IMR-90 (cell line): Measurements from ENCODE around the gene PLRG1. TPM values are rescaled to one million over a fixed set of nuclear protein-coding genes. Genes with fewer than 3 reads are reported as not detected.

Source experiments
- ATAC-seq: fragments of 200-7000 bp; cut with Tn5 transposase; 2 replicates; pipeline ENCODE4 v1.9.1; 2020; ENCODE audit warnings: low read depth, mild to moderate bottlenecking, moderate library complexity
- BruUV-seq: library from RNA; stranded (reverse); fragments of 400-500 nt; replicated peaks from 2 replicates; lab custom pipeline; 2021; lab: Mats Ljungman, UMichigan
- CTCF ChIA-PET: fragments of 300-600 bp; formaldehyde crosslinking; extraction: SDS; loops from one replicate; lab custom pipeline; 2021; ENCODE audit warnings: antibody characterized with exemption; lab: Yijun Ruan, JAX
- POLR2A ChIA-PET: fragments of 300-600 bp; sonication (Branson Sonifier 250); formaldehyde crosslinking; loops from one replicate; lab custom pipeline; 2022; ENCODE audit warnings: antibody characterized with exemption; ENCODE audit not compliant: unreplicated experiment; lab: Charles Lee
- DNase-seq: peaks from one replicate; pipeline ENCODE4 v3.0.0; 2013
- H2AFZ ChIP-seq: replicated peaks from 2 replicates; pipeline ENCODE3; 2013; ENCODE audit warnings: low read length, mild to moderate bottlenecking; ENCODE audit not compliant: poor library complexity
- H2AK5ac ChIP-seq: 2 replicates; pipeline ENCODE4 v1.6.1; 2013; ENCODE audit warnings: low read depth, low read length, inconsistent platforms
- H2AK9ac ChIP-seq: replicated peaks from 2 replicates; pipeline ENCODE3; 2013; ENCODE audit warnings: mild to moderate bottlenecking, low read depth, low read length, moderate library complexity; ENCODE audit not compliant: poor library complexity
- H2BK120ac ChIP-seq: 2 replicates; pipeline ENCODE4 v1.6.1; 2013; ENCODE audit warnings: low read depth, low read length, inconsistent platforms
- H2BK15ac ChIP-seq: 3 replicates; pipeline ENCODE4 v1.6.1; 2013; ENCODE audit warnings: low read depth, low read length, inconsistent platforms
- H2BK20ac ChIP-seq: 2 replicates; pipeline ENCODE4 v1.6.1; 2013; ENCODE audit warnings: low read depth, mild to moderate bottlenecking, inconsistent platforms, low read length, moderate library complexity
- H2BK5ac ChIP-seq: 2 replicates; pipeline ENCODE4 v1.6.1; 2013; ENCODE audit warnings: mild to moderate bottlenecking, low read depth, low read length, inconsistent platforms; ENCODE audit not compliant: poor library complexity, severe bottlenecking
- H3K14ac ChIP-seq: replicated peaks from 2 replicates; pipeline ENCODE4 v1.6.1; 2013; ENCODE audit warnings: low read depth, low read length, inconsistent platforms
- H3K18ac ChIP-seq: 2 replicates; pipeline ENCODE4 v1.6.1; 2013; ENCODE audit warnings: low read depth, low read length, control low read depth
- H3K23ac ChIP-seq: 2 replicates; pipeline ENCODE4 v1.6.1; 2013; ENCODE audit warnings: low read depth, low read length, inconsistent platforms
- H3K27ac ChIP-seq: 2 replicates; pipeline ENCODE4 v1.5.1; 2013; ENCODE audit warnings: mild to moderate bottlenecking, control low read depth, low read length; ENCODE audit not compliant: insufficient read depth
- H3K27me3 ChIP-seq: 2 replicates; pipeline ENCODE4 v1.6.1; 2013; ENCODE audit warnings: low read length; ENCODE audit not compliant: control insufficient read depth, insufficient read depth
- H3K36me3 ChIP-seq: 2 replicates; pipeline ENCODE4 v1.6.1; 2013; ENCODE audit warnings: low read length, mixed read lengths; ENCODE audit not compliant: control insufficient read depth, insufficient read depth
- H3K4ac ChIP-seq: 2 replicates; pipeline ENCODE4 v1.6.1; 2013; ENCODE audit warnings: low read depth, low read length, inconsistent platforms
- H3K4me1 ChIP-seq: 2 replicates; pipeline ENCODE4 v1.6.1; 2013; ENCODE audit warnings: low read length, mixed read lengths; ENCODE audit not compliant: control insufficient read depth, insufficient read depth
- H3K4me2 ChIP-seq: 2 replicates; pipeline ENCODE4 v1.6.1; 2013; ENCODE audit warnings: low read depth, mild to moderate bottlenecking, control low read depth, low read length, moderate library complexity
- H3K4me3 ChIP-seq: 2 replicates; pipeline ENCODE4 v1.5.1; 2013; ENCODE audit warnings: low read depth, mild to moderate bottlenecking, control low read depth, low read length, moderate library complexity; ENCODE audit not compliant: insufficient read depth
- H3K56ac ChIP-seq: 2 replicates; pipeline ENCODE4 v1.6.1; 2013; ENCODE audit warnings: low read length, inconsistent platforms; ENCODE audit not compliant: insufficient read depth; ENCODE audit errors: extremely low read depth
- H3K79me1 ChIP-seq, 2 experiments: 2 replicates each; pipeline ENCODE4 v1.6.1; 2013; ENCODE audit warnings: low read length in 2 of 2, inconsistent platforms in 1 of 2, low read depth in 1 of 2
- H3K9ac ChIP-seq: 2 replicates; pipeline ENCODE4 v1.6.1; 2013; ENCODE audit warnings: low read depth, low read length, control low read depth
- H3K9me1 ChIP-seq: 2 replicates; pipeline ENCODE4 v1.6.1; 2013; ENCODE audit warnings: low read length, inconsistent platforms; ENCODE audit not compliant: insufficient read depth
- H3K9me3 ChIP-seq: 2 replicates; pipeline ENCODE4 v1.6.1; 2013; ENCODE audit warnings: low read length; ENCODE audit not compliant: control insufficient read depth, insufficient read depth
- H4K20me1 ChIP-seq: 2 replicates; pipeline ENCODE4 v1.6.1; 2013; ENCODE audit warnings: low read length, inconsistent platforms; ENCODE audit not compliant: insufficient read depth
- H4K5ac ChIP-seq: 2 replicates; pipeline ENCODE4 v1.6.1; 2013; ENCODE audit warnings: mild to moderate bottlenecking, low read depth, low read length, control low read depth
- H4K8ac ChIP-seq, 2 experiments: 2 replicates each; pipeline ENCODE4 v1.6.1; 2013; ENCODE audit warnings: low read depth in 2 of 2, low read length in 2 of 2, control low read depth in 1 of 2, inconsistent platforms in 1 of 2
- H4K91ac ChIP-seq: 2 replicates; pipeline ENCODE4 v1.6.1; 2013; ENCODE audit warnings: low read depth, low read length, inconsistent platforms; ENCODE audit not compliant: insufficient read depth
- BHLHE40 ChIP-seq: fragments of 150-350 bp; IDR thresholded peaks from 2 replicates; pipeline ENCODE4 v1.6.1; 2016; ENCODE audit warnings: mild to moderate bottlenecking, low read depth, low read length
- CHD1 ChIP-seq: IDR thresholded peaks from 2 replicates; pipeline ENCODE4 v1.6.1; 2012; ENCODE audit warnings: low read depth, low read length, improper control_type of control experiment
- CTCF ChIP-seq: conservative IDR thresholded peaks from 2 replicates; pipeline ENCODE4 v1.5.1; 2012; ENCODE audit warnings: mild to moderate bottlenecking, low read depth, low read length, improper control_type of control experiment
- NFE2L2 ChIP-seq: fragments of 150-350 bp; IDR thresholded peaks from 2 replicates; pipeline ENCODE4 v1.6.1; 2016; ENCODE audit warnings: low read depth, mild to moderate bottlenecking, low read length
- POLR2A ChIP-seq: IDR thresholded peaks from 2 replicates; pipeline ENCODE4 v1.6.1; 2012; ENCODE audit warnings: mild to moderate bottlenecking, low read depth, low read length
- RCOR1 ChIP-seq: IDR thresholded peaks from 2 replicates; pipeline ENCODE4 v1.6.1; 2012; ENCODE audit warnings: mild to moderate bottlenecking, low read length, improper control_type of control experiment; ENCODE audit not compliant: insufficient replicate concordance
- RFX5 ChIP-seq: IDR thresholded peaks from 2 replicates; pipeline ENCODE4 v1.8.0; 2012; ENCODE audit warnings: low read depth, mild to moderate bottlenecking, low read length, moderate library complexity
- USF2 ChIP-seq: fragments of 150-350 bp; IDR thresholded peaks from 2 replicates; pipeline ENCODE4 v1.6.1; 2017; ENCODE audit warnings: mild to moderate bottlenecking, antibody characterized with exemption, low read length, low read depth
- WGBS, 2 experiments: methylation state at CpG; one replicate each; pipeline versions ENCODE4 v1.1.5 to v1.1.7; 2013; ENCODE audit warnings: missing lambda C conversion rate in 2 of 2; ENCODE audit not compliant: insufficient read length in 1 of 2; ENCODE audit errors: extremely low coverage in 2 of 2; 5-methylcytosine and 5-hydroxymethylcytosine counted together
- dilution Hi-C: fragments of 300-500 bp; cut with HindIII; formaldehyde crosslinking; loops from one replicate; pipeline ENCODE4 v1.14.3; 2018; ENCODE audit warnings: low sequenced_read_pairs; ENCODE audit not compliant: unreplicated experiment
- in situ Hi-C: fragments of 300-500 bp; cut with MboI; formaldehyde crosslinking; loops from 3 replicates; pipeline ENCODE4 v1.14.3; 2019; ENCODE audit warnings: low sequenced_read_pairs, inconsistent platforms, mixed read lengths
- intact Hi-C: fragments of 100-400 bp; cut with micrococcal nuclease; formaldehyde crosslinking; loops from 2 replicates; pipeline ENCODE4 v1.10.0; 2022
- polyA plus RNA-seq, 3 experiments: library from polyadenylated mRNA; depleted of rRNA; stranded (reverse); fragments of >200 nt; gene quantifications; 2 replicates each; pipeline ENCODE4 v1.2.3, GENCODE V29; 2012; ENCODE audit warnings: low replicate concordance in 1 of 3
- total RNA-seq: library from RNA; depleted of rRNA; stranded (reverse); fragments of >200 nt; gene quantifications from 2 replicates; pipeline ENCODE4 v1.2.3, GENCODE V29; 2012

PLRG1 gene
- total and polyA plus RNA-seq, 2 of the 4 experiments (the other 2 are of a cell fraction), result 76.1 to 200 TPM

GRCh38 chr4:154586296-154587033, 36.3 kb upstream of the PLRG1 start:
- no peak overlapping the region for H4K5ac ChIP-seq
- no peak overlapping the region for H2BK5ac ChIP-seq
- no peak overlapping the region for H2AK9ac ChIP-seq
- H3K79me1 ChIP-seq, result no peaks in the 10 kb centered on the region
- no peak overlapping the region for H3K18ac ChIP-seq
- no peak overlapping the region for H2AFZ ChIP-seq
- no TSS peak for BruUV-seq
- ChIA-PET POLR2A (no interaction called here), CTCF (interaction anchor here (1.2 kb wide), 1 partner anchor 9 kb away, joined by 7 read pairs; no protein-coding TSS in a partner anchor)
- H4K8ac ChIP-seq, result no peak overlapping the region
- in situ Hi-C loops (no loop called here), dilution Hi-C loops (no loop called here), intact Hi-C loops (no loop called here)
- no peak overlapping the region for H3K27ac ChIP-seq
- H3K27me3 ChIP-seq, result no peaks in the 10 kb centered on the region
- H2BK15ac ChIP-seq, result no peak overlapping the region
- no peak overlapping the region for H3K9ac ChIP-seq
- H4K20me1 ChIP-seq, result no peaks in the 10 kb centered on the region
- no peak overlapping the region for H2BK120ac ChIP-seq
- ATAC-seq, result no peak
- H3K9me3 ChIP-seq, result no peaks in the 10 kb centered on the region
- no peak overlapping the region for H3K4me2 ChIP-seq
- H3K14ac ChIP-seq, result no peak overlapping the region
- H3K9me1 ChIP-seq, result no peaks in the 10 kb centered on the region
- no peak overlapping the region for H3K4ac ChIP-seq
- H3K4me3 ChIP-seq, result no peak overlapping the region
- TF ChIP-seq RFX5 (no peak), USF2 (no peak), CTCF (no peak), POLR2A (no peak), BHLHE40 (no peak), CHD1 (no peak), NFE2L2 (no peak), RCOR1 (no peak)
- DNase-seq, result no peak
- H4K91ac ChIP-seq, result no peak overlapping the region
- no CpG with 5 or more reads among the region's 13 CpGs for WGBS, 2 experiments
- H3K36me3 ChIP-seq, result no peaks in the 10 kb centered on the region
- no peak overlapping the region for H3K56ac ChIP-seq
- H3K23ac ChIP-seq, result no peak overlapping the region
- no peaks in the 10 kb centered on the region for H3K4me1 ChIP-seq
- no peak overlapping the region for H2BK20ac ChIP-seq
- no peak overlapping the region for H2AK5ac ChIP-seq
